Measurements from ENCODE around the gene RASSF8.
A peak's percentile ranks its signal among the peaks of the same experiment; 100 is the strongest.

Gene RASSF8

DNA sequence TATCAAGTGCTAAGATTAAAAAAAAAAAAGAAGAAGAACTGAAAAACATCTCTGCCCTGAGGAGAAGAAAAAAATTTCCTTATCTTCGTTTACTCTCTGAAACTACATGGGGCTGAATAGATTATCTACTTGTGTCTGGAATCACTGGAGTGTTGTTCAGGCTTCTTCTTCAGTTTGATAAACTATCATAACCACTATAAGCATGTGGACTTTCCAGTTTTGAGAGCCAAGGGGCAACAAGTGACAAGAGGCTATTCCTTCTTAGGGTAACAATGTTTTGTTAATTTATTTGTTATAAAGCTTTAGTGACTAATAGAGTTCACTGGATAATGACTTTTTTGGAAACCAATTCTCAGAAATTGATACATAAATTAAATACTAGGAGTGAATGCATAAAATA, 19.9 kb upstream of the RASSF8 start:
- no peaks in the 10 kb centered on the region for H3K9me3 ChIP-seq (ENCODE audit: control insufficient read depth, low read length)
- no peak overlapping the region for H3K27ac ChIP-seq (ENCODE audit: low read depth, low read length, severe bottlenecking)
- no peaks in the 10 kb centered on the region for H3K4me1 ChIP-seq (ENCODE audit: control insufficient read depth, insufficient read depth, low read length, poor library complexity, severe bottlenecking)
- H3K36me3 ChIP-seq (ENCODE audit: control insufficient read depth, insufficient read depth, low read length): no peaks in the 10 kb centered on the region
- H3K4me3 ChIP-seq (ENCODE audit: extremely low read depth, insufficient read depth, low read length, poor library complexity, severe bottlenecking): no peak overlapping the region
- WGBS, 2 experiments (ENCODE audit: insufficient coverage in 2 of 2): no CpG with 5 or more reads among the region's 1 CpG

DNA sequence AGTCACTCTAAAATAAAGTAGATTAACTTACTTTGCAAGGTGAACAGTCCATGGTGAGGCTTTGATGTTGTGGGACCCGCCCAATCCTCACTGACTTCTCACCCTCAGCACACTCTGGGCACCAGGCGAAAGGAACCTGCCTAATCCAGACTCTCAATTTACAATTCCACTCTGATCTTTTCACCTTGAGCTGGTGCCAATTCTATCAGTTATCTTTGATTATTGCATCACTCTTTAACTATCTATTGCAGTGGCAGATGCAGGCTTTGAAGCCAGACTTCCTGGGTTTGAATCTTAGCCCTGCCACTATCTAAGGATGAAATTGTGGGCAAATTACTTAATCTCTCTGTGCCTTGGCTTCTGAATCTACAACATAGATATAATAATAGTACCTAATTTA, 18.9 kb upstream of the RASSF8 start:
- Histone ChIP-seq H3K36me3 (ENCODE audit: control insufficient read depth, insufficient read depth, low read length) (no peaks in the 10 kb centered on the region), H3K4me3 (ENCODE audit: extremely low read depth, insufficient read depth, low read length, poor library complexity, severe bottlenecking) (no peak overlapping the region), H3K4me1 (ENCODE audit: control insufficient read depth, insufficient read depth, low read length, poor library complexity, severe bottlenecking) (no peaks in the 10 kb centered on the region), H3K27ac (ENCODE audit: low read depth, low read length, severe bottlenecking) (no peak overlapping the region), H3K9me3 (ENCODE audit: control insufficient read depth, low read length) (no peaks in the 10 kb centered on the region)
- 100% methylated on average over 1 of the region's 2 CpGs for WGBS, 2 experiments (ENCODE audit: insufficient coverage in 2 of 2)

DNA sequence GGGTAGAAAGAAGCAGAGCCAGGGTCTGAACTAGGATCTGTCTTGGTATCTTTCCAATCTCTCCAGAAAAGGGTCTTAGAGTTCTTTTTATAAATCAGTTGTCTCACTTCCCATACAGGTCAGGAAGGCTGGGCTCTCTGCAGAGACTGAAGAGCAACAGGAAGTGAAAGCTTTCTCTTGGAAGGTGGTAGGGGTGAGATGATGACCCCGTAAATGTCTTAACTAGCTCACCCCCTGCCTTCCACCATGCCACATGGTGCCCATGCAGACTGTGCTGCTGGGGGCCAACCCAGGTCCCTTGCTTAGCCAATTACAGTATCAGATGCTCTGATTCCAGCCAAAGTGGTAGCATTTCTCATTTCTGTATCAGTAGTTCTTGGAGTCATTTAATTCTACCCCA, 17.6 kb upstream of the RASSF8 start:
- Histone ChIP-seq H3K4me1 (ENCODE audit: control insufficient read depth, insufficient read depth, low read length, poor library complexity, severe bottlenecking) (no peaks in the 10 kb centered on the region), H3K27ac (ENCODE audit: low read depth, low read length, severe bottlenecking) (no peak overlapping the region), H3K4me3 (ENCODE audit: extremely low read depth, insufficient read depth, low read length, poor library complexity, severe bottlenecking) (no peak overlapping the region), H3K36me3 (ENCODE audit: control insufficient read depth, insufficient read depth, low read length) (no peaks in the 10 kb centered on the region), H3K9me3 (ENCODE audit: control insufficient read depth, low read length) (no peaks in the 10 kb centered on the region)
- no CpG with 5 or more reads among the region's 1 CpG for WGBS, 2 experiments (ENCODE audit: insufficient coverage in 2 of 2)

DNA sequence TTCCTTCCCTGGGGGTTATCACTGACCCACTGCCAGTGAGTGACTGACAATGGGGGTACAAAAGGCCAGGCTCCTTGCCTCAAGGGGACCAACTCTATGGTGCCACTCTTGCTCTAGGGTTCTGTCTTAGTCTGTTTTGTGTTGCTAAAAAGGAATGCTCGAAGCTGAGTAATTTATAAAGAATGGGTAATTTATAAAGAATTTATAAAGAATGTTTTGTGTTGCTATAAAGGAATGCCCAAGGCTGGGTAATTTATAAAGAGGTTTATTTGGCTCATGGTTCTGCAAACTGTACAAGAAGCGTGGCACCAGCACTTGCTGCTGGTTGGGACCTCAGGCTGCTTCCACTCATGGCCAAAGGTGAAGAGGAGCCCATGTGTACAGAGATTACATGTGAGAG, 15.8 kb upstream of the RASSF8 start:
- Histone ChIP-seq H3K4me1 (ENCODE audit: control insufficient read depth, insufficient read depth, low read length, poor library complexity, severe bottlenecking) (no peaks in the 10 kb centered on the region), H3K4me3 (ENCODE audit: extremely low read depth, insufficient read depth, low read length, poor library complexity, severe bottlenecking) (no peak overlapping the region), H3K27ac (ENCODE audit: low read depth, low read length, severe bottlenecking) (no peak overlapping the region), H3K9me3 (ENCODE audit: control insufficient read depth, low read length) (no peaks in the 10 kb centered on the region), H3K36me3 (ENCODE audit: control insufficient read depth, insufficient read depth, low read length) (no peaks in the 10 kb centered on the region)
- WGBS, 2 experiments (ENCODE audit: insufficient coverage in 2 of 2): 100% methylated on average over 2 of the region's 2 CpGs

DNA sequence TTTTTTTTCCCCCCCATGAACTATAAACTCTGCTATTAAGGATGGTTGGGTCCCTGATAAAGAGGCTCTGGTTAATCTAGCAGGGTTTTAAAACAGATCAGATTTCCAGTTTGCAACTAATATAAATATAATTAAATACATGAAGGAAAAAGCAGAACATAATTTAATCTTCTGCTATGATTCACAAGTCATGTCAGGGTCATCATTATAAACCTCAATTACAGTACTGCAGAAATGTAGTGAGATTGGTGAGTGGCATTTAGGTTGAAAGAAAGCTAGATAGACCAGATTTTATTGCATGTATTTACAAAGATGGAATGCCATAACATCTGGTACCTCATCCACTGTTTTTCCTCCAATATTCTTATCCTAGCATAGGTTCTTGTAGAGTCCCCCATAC, 14.5 kb upstream of the RASSF8 start:
- Histone ChIP-seq H3K27ac (ENCODE audit: low read depth, low read length, severe bottlenecking) (no peak overlapping the region), H3K4me3 (ENCODE audit: extremely low read depth, insufficient read depth, low read length, poor library complexity, severe bottlenecking) (no peak overlapping the region), H3K36me3 (ENCODE audit: control insufficient read depth, insufficient read depth, low read length) (no peaks in the 10 kb centered on the region), H3K9me3 (ENCODE audit: control insufficient read depth, low read length) (no peaks in the 10 kb centered on the region), H3K4me1 (ENCODE audit: control insufficient read depth, insufficient read depth, low read length, poor library complexity, severe bottlenecking) (no peaks in the 10 kb centered on the region)

DNA sequence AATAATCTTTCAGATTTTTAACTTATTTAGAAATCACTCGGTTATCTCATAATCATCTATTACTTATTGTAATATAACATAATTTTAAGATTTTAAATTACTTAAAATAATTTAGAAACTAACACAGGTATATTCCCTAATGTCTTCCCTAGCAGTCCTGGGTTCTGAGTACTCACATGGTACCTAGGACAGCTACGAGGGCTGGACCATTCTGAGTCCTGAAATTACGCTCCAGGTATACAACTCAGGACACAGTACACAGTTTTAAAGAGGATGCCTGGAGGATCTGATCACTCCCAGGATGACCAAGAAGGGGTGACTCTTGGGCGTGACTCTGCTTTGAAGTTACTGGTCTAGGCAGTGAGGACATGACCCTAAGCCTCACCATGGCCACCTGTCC, 9.1 kb upstream of the RASSF8 start:
- 97 to 100% methylated on average over 2 to 3 of the region's 4 CpGs for WGBS, 2 experiments (ENCODE audit: insufficient coverage in 2 of 2)
- no peaks in the 10 kb centered on the region for H3K4me1 ChIP-seq (ENCODE audit: control insufficient read depth, insufficient read depth, low read length, poor library complexity, severe bottlenecking)
- H3K27ac ChIP-seq (ENCODE audit: low read depth, low read length, severe bottlenecking): no peak overlapping the region
- peaks cover 5% of the 10 kb centered on the region for H3K36me3 ChIP-seq (ENCODE audit: control insufficient read depth, insufficient read depth, low read length)
- peaks cover 6% of the 10 kb centered on the region for H3K9me3 ChIP-seq (ENCODE audit: control insufficient read depth, low read length)
- H3K4me3 ChIP-seq (ENCODE audit: extremely low read depth, insufficient read depth, low read length, poor library complexity, severe bottlenecking): no peak overlapping the region

DNA sequence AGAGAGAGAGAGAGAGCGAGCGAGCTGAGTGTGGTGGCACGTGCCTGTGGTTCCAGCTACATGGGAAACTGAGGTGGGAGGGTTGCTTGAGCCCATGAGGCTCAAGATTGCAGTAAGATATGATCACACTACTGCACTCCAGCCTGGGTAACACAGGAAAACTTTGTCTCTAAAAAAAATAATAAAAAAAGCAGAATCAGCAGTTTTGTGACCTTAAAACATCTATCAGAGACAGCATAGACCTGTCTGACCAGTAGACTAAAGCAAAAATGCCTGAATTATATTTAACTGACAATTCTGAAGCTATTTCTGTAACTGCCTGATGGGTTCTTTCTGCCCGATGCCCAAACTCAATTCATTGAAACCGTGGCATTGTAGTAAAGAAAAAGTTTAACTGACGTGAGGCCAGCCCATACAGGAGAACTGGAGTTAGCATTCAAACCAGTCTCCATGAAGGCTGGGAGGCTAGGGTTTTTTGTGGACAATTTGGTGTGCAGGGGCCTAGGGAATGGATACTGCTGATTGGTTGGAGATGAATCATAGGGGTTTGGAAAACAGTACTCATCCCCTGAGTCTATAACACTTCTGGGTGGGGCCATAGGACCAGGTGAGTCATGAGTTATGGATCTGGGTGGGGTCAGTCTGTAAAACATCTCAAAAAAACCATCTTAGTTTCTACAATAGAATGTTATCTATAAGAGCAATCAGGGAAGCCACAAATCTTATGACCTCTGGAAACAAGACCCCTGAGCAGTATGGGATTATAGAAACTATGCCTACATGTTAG, 8.0 kb upstream of the RASSF8 start:
- 97 to 100% methylated on average over 3 of the region's 6 CpGs for WGBS, 2 experiments (ENCODE audit: insufficient coverage in 2 of 2)

DNA sequence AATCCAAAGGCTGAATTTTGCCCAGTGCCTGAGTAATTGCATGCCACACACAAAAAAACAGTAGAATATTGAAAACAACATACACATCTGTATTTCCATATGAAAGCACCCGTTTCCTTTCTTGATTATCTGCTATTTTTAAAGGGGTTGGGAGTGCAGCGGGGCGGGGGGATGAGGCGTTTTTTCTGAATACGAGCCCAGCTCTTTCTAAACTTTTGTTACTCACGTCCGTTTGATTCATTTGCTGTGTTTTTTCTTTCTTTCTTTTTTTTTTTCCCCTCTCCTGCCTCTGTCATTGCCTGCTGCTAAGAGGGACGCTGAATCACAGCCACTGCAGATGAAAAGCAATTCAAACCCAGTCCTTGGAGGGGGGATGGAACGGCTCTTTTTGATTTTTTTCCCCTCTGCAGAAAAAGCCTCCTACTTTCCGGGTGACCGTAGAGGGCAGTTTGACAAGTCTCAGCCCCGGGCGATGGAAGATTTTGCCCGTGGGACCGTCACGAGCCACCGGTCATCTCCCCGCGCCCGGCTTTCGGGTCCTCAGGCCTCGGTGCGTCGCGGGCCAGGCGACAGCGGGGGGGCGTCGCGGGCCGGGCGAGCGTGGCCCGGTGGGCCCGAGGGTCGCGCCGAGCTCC, 572 bp upstream of the RASSF8 start:
- 0% methylated on average over 11 to 24 of the region's 38 CpGs for WGBS, 2 experiments (ENCODE audit: insufficient coverage in 2 of 2)

More for the DNA sequence above, 8.0 kb upstream of the RASSF8 start:
- no peak overlapping the region for H3K27ac ChIP-seq (ENCODE audit: low read depth, low read length, severe bottlenecking)
- no peaks in the 10 kb centered on the region for H3K4me1 ChIP-seq (ENCODE audit: control insufficient read depth, insufficient read depth, low read length, poor library complexity, severe bottlenecking)
- no peak overlapping the region for H3K4me3 ChIP-seq (ENCODE audit: extremely low read depth, insufficient read depth, low read length, poor library complexity, severe bottlenecking)
- H3K9me3 ChIP-seq (ENCODE audit: control insufficient read depth, low read length): peaks cover 8% of the 10 kb centered on the region
- peaks cover 14% of the 10 kb centered on the region for H3K36me3 ChIP-seq (ENCODE audit: control insufficient read depth, insufficient read depth, low read length)

DNA sequence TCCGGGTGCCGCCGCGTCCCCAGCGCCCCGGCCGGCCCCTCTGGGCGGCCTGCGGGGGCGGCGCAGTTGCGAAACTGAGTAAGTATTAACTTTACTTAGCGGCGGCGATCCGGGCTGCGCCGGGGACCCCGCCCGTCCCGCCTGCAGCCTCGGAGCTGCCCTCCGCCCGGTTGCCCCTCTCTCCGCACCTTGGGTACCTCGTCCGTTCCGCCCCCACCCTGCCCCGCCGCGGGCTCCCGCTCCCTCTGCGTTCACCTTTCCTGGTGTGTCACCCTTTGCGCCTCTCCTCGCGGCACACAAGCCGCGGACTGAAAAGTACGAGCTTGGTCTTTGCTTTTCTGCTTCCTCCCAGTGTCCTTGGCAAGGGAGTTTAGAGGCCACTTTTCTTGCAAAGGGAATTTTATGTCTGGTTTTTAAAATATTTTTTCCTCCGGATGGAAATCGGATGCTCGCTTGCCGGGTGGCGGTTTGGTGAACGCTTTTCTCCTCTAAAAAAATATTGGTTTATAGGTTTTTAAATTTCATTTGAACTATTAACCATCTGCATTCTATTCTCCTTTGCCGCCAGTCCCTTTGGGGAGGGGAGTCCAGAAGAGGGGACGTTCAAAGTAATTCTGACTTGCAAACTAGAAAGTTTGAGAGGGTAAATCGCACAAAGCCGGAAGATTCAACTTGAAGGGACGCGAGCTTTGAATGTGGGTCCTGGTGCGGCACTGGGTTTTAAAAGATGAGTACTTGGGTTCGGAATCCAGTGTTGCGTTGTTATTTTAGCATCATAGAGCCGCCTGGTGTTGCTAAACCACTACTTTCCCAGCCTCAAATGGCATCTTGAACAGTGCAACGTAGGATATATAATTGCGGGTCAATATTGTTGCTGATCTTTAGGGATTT, 834 bp downstream of the RASSF8 start:
- Histone ChIP-seq H3K4me3 (ENCODE audit: extremely low read depth, insufficient read depth, low read length, poor library complexity, severe bottlenecking) (peak overlapping the region; percentile 88), H3K36me3 (ENCODE audit: control insufficient read depth, insufficient read depth, low read length) (peaks cover 22% of the 10 kb centered on the region), H3K27ac (ENCODE audit: low read depth, low read length, severe bottlenecking) (peak overlapping the region; percentile 71), H3K4me1 (ENCODE audit: control insufficient read depth, insufficient read depth, low read length, poor library complexity, severe bottlenecking) (peaks cover 6% of the 10 kb centered on the region), H3K9me3 (ENCODE audit: control insufficient read depth, low read length) (peaks cover 5% of the 10 kb centered on the region)
- 0% methylated on average over 30 to 41 of the region's 57 CpGs for WGBS, 2 experiments (ENCODE audit: insufficient coverage in 2 of 2)

More for the DNA sequence above, 572 bp upstream of the RASSF8 start:
- peak overlapping the region; percentile 97 for H3K27ac ChIP-seq (ENCODE audit: low read depth, low read length, severe bottlenecking)
- H3K36me3 ChIP-seq (ENCODE audit: control insufficient read depth, insufficient read depth, low read length): peaks cover 20% of the 10 kb centered on the region
- peak overlapping the region; percentile 64 for H3K4me3 ChIP-seq (ENCODE audit: extremely low read depth, insufficient read depth, low read length, poor library complexity, severe bottlenecking)
- peaks cover 6% of the 10 kb centered on the region for H3K4me1 ChIP-seq (ENCODE audit: control insufficient read depth, insufficient read depth, low read length, poor library complexity, severe bottlenecking)
- H3K9me3 ChIP-seq (ENCODE audit: control insufficient read depth, low read length): peaks cover 5% of the 10 kb centered on the region

DNA sequence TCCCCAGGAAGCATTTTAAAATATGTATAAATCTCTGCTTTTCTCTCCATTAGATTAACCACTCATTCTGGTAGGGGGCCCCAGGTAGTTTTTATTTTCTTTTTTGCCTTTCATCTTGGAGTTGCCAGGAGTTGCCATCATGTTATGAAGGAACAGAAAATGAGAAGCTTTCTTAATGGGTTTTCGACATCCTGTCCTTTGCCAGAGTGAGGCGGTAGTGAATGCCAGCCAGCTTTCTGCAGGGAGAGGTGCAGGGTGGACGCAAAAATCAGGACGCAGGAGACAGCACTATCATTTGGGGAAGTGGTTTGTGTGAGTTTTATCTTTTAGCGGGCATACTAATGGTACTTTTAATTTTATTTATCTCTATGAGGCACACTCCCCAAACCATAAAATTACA, 1.7 kb downstream of the RASSF8 start:
- Histone ChIP-seq H3K4me1 (ENCODE audit: control insufficient read depth, insufficient read depth, low read length, poor library complexity, severe bottlenecking) (peaks cover 6% of the 10 kb centered on the region), H3K9me3 (ENCODE audit: control insufficient read depth, low read length) (peaks cover 5% of the 10 kb centered on the region), H3K27ac (ENCODE audit: low read depth, low read length, severe bottlenecking) (peak overlapping the region; percentile 71), H3K36me3 (ENCODE audit: control insufficient read depth, insufficient read depth, low read length) (peaks cover 18% of the 10 kb centered on the region), H3K4me3 (ENCODE audit: extremely low read depth, insufficient read depth, low read length, poor library complexity, severe bottlenecking) (peak overlapping the region; percentile 88)
- 6 to 17% methylated on average over 2 to 4 of the region's 5 CpGs for WGBS, 2 experiments (ENCODE audit: insufficient coverage in 2 of 2)

Measured in mesodermal cell (in vitro differentiated cells).